Fibroblast of skin of abdomen (primary cell): ENCODE results near the gene CCDC116.
"Not testable (repeated sequence)": the region's sequence is repeated elsewhere in the genome, so short reads cannot be mapped to it uniquely, and the experiment has no call there.

Source experiments
- DNase-seq: peaks from one replicate; pipeline ENCODE4 v3.0.0-alpha.2; 2013

Gene CCDC116

GRCh38 chr22:21652547-21653545, 20.3 kb downstream of the CCDC116 start:
- no peak for DNase-seq

- no peak for DNase-seq
Measured at GRCh38 chr22:21657020-21657359, 24.4 kb downstream of the CCDC116 start.

- peak; percentile 23 for DNase-seq
Measured at GRCh38 chr22:21657360-21658032, 24.9 kb downstream of the CCDC116 start.

GRCh38 chr22:21659864-21660525, 27.4 kb downstream of the CCDC116 start:
- DNase-seq = no peak

GRCh38 chr22:21660904-21661303, 28.3 kb downstream of the CCDC116 start:
- no peak for DNase-seq

- no peak for DNase-seq
Measured at GRCh38 chr22:21661991-21662390, 29.4 kb downstream of the CCDC116 start.

- DNase-seq = no peak
Measured at GRCh38 chr22:21663738-21664137, 31.2 kb downstream of the CCDC116 start.

- no peak for DNase-seq
Measured at GRCh38 chr22:21665047-21665851, 32.7 kb downstream of the CCDC116 start.

- DNase-seq = no peak
Measured at GRCh38 chr22:21666786-21667185, 34.2 kb downstream of the CCDC116 start.

GRCh38 chr22:21669026-21669425, 36.5 kb downstream of the CCDC116 start:
- DNase-seq = no peak

GRCh38 chr22:21672107-21672629, 39.6 kb downstream of the CCDC116 start:
- DNase-seq = no peak

GRCh38 chr22:21673534-21674321, 41.2 kb downstream of the CCDC116 start:
- no peak for DNase-seq

- no peak for DNase-seq
Measured at GRCh38 chr22:21674638-21675245, 42.2 kb downstream of the CCDC116 start.

- no peak for DNase-seq
Measured at GRCh38 chr22:21677606-21678443, 45.3 kb downstream of the CCDC116 start.

GRCh38 chr22:21678842-21679241, 46.3 kb downstream of the CCDC116 start:
- DNase-seq = not testable (repeated sequence)

- no peak for DNase-seq
Measured at GRCh38 chr22:21679383-21679782, 46.8 kb downstream of the CCDC116 start.

GRCh38 chr22:21680830-21681565, 48.4 kb downstream of the CCDC116 start:
- DNase-seq = no peak

- no peak for DNase-seq
Measured at GRCh38 chr22:21681566-21682370, 49.2 kb downstream of the CCDC116 start.
